H9 (cell line): ENCODE results near the gene MORN5. TPM values are rescaled to one million over a fixed set of nuclear protein-coding genes. Genes with fewer than 3 reads are reported as not detected.
A peak's percentile ranks its signal among the peaks of the same experiment; 100 is the strongest.

Experiments
- DNase-seq: peaks from one replicate; pipeline ENCODE4 v3.0.0-alpha.2; 2017
- H2AFZ ChIP-seq: one replicate; pipeline ENCODE4 v1.6.1; 2013; ENCODE audit warnings: mild to moderate bottlenecking, low read length, control low read depth, moderate library complexity
- H2AK5ac ChIP-seq: 2 replicates; pipeline ENCODE4 v1.6.1; 2013; ENCODE audit warnings: low read length, control low read depth, mixed read lengths; ENCODE audit not compliant: insufficient read length
- H2BK120ac ChIP-seq: one replicate; pipeline ENCODE4 v1.6.1; 2013; ENCODE audit warnings: low read depth, mild to moderate bottlenecking, low read length, control low read depth, inconsistent platforms; ENCODE audit not compliant: poor library complexity, severe bottlenecking
- H2BK12ac ChIP-seq: 2 replicates; pipeline ENCODE4 v1.6.1; 2013; ENCODE audit warnings: low read length, control low read depth, mixed read lengths, low read depth; ENCODE audit not compliant: insufficient read length
- H2BK15ac ChIP-seq: 2 replicates; pipeline ENCODE4 v1.6.1; 2013; ENCODE audit warnings: low read depth, low read length, control low read depth
- H2BK20ac ChIP-seq: one replicate; pipeline ENCODE4 v1.6.1; 2013; ENCODE audit warnings: low read depth, mild to moderate bottlenecking, low read length, control low read depth, inconsistent platforms; ENCODE audit not compliant: poor library complexity, severe bottlenecking
- H2BK5ac ChIP-seq: 2 replicates; pipeline ENCODE4 v1.6.1; 2013; ENCODE audit warnings: low read length, control low read depth, mixed read lengths; ENCODE audit not compliant: insufficient read length
- H3K14ac ChIP-seq: 2 replicates; pipeline ENCODE4 v1.6.1; 2013; ENCODE audit warnings: low read length, control low read depth; ENCODE audit not compliant: insufficient read depth
- H3K18ac ChIP-seq: 2 replicates; pipeline ENCODE4 v1.6.1; 2013; ENCODE audit warnings: low read depth, mild to moderate bottlenecking, mixed read lengths, low read length, control low read depth; ENCODE audit not compliant: insufficient read length
- H3K23ac ChIP-seq: 2 replicates; pipeline ENCODE4 v1.6.1; 2013; ENCODE audit warnings: low read length, control low read depth, mixed read lengths, low read depth; ENCODE audit not compliant: insufficient read length
- H3K23me2 ChIP-seq: 2 replicates; pipeline ENCODE4 v1.6.1; 2013; ENCODE audit warnings: low read depth, mild to moderate bottlenecking, mixed read lengths, low read length, control low read depth; ENCODE audit not compliant: insufficient read length, poor library complexity, severe bottlenecking
- H3K27ac ChIP-seq: 2 replicates; pipeline ENCODE4 v1.5.1; 2013; ENCODE audit warnings: low read length, control low read depth, mixed read lengths, low read depth; ENCODE audit not compliant: insufficient read length
- H3K27me3 ChIP-seq: 2 replicates; pipeline ENCODE4 v1.6.1; 2013; ENCODE audit warnings: low read length, control low read depth, inconsistent platforms; ENCODE audit not compliant: insufficient read depth
- H3K4ac ChIP-seq: 2 replicates; pipeline ENCODE4 v1.6.1; 2013; ENCODE audit warnings: low read depth, mild to moderate bottlenecking, control low read depth, inconsistent platforms, low read length, moderate library complexity
- H3K4me1 ChIP-seq: 2 replicates; pipeline ENCODE4 v1.6.1; 2013; ENCODE audit warnings: low read length, control low read depth, inconsistent platforms; ENCODE audit not compliant: insufficient read depth
- H3K4me2 ChIP-seq: 2 replicates; pipeline ENCODE4 v1.6.1; 2013; ENCODE audit warnings: low read length, control low read depth, mixed read lengths; ENCODE audit not compliant: insufficient read length, insufficient read depth
- H3K56ac ChIP-seq: 2 replicates; pipeline ENCODE4 v1.6.1; 2013; ENCODE audit warnings: low read depth, mild to moderate bottlenecking, mixed read lengths, low read length, control low read depth; ENCODE audit not compliant: insufficient read length
- H3K79me1 ChIP-seq: 2 replicates; pipeline ENCODE4 v1.6.1; 2013; ENCODE audit warnings: low read depth, mild to moderate bottlenecking, moderate library complexity, low read length, control low read depth, inconsistent platforms; ENCODE audit not compliant: insufficient read depth, poor library complexity, severe bottlenecking
- H3K79me2 ChIP-seq: 2 replicates; pipeline ENCODE4 v1.6.1; 2013; ENCODE audit warnings: low read length, control low read depth, inconsistent platforms; ENCODE audit not compliant: insufficient read depth
- H3K9ac ChIP-seq: 2 replicates; pipeline ENCODE4 v1.6.1; 2013; ENCODE audit warnings: low read length, control low read depth, mixed read lengths; ENCODE audit not compliant: insufficient read length; ENCODE audit errors: extremely low read depth
- H3K9me3 ChIP-seq: one replicate; pipeline ENCODE4 v1.6.1; 2013; ENCODE audit warnings: low read depth, low read length, inconsistent platforms; ENCODE audit not compliant: control insufficient read depth
- H3T11ph ChIP-seq: one replicate; pipeline ENCODE4 v1.6.1; 2013; ENCODE audit warnings: mild to moderate bottlenecking, low read length, control low read depth, inconsistent platforms
- H4K20me1 ChIP-seq: one replicate; pipeline ENCODE4 v1.6.1; 2013; ENCODE audit not compliant: control insufficient read depth, insufficient read length, insufficient read depth
- H4K5ac ChIP-seq: 2 replicates; pipeline ENCODE4 v1.6.1; 2013; ENCODE audit warnings: low read depth, mild to moderate bottlenecking, mixed read lengths, low read length, control low read depth; ENCODE audit not compliant: insufficient read length
- H4K8ac ChIP-seq: replicated peaks from 2 replicates; pipeline ENCODE4 v1.6.1; 2013; ENCODE audit warnings: low read length, control low read depth, mixed read lengths, low read depth; ENCODE audit not compliant: insufficient read length
- H4K91ac ChIP-seq: 2 replicates; pipeline ENCODE4 v1.6.1; 2013; ENCODE audit warnings: low read depth, mild to moderate bottlenecking, moderate library complexity, mixed read lengths, low read length, control low read depth; ENCODE audit not compliant: insufficient read length
- H3K27ac Mint-ChIP-seq, 3 experiments: 2 replicates in 2 of 3; 3 replicates in 1 of 3; pipeline ENCODE4 v1.8.0; 2020 to 2021; ENCODE audit warnings: mixed read lengths in 3 of 3, mild to moderate bottlenecking in 1 of 3, moderate library complexity in 1 of 3
- H3K27me3 Mint-ChIP-seq: 2 replicates; pipeline ENCODE4 v1.8.0; 2021; ENCODE audit warnings: low read depth, mild to moderate bottlenecking, moderate library complexity, mixed read lengths
- H3K36me3 Mint-ChIP-seq, 3 experiments: 2 replicates in 2 of 3; 3 replicates in 1 of 3; pipeline ENCODE4 v1.8.0; 2020 to 2021; ENCODE audit warnings: low read depth in 3 of 3, mixed read lengths in 3 of 3; ENCODE audit not compliant: insufficient read depth in 1 of 3
- H3K4me1 Mint-ChIP-seq, 2 experiments: 2 replicates each; pipeline ENCODE4 v1.8.0; 2020; ENCODE audit warnings: mixed read lengths in 2 of 2
- H3K4me3 Mint-ChIP-seq, 2 experiments: 2 replicates in 1 of 2; 3 replicates in 1 of 2; pipeline ENCODE4 v1.8.0; 2020 to 2021; ENCODE audit warnings: mild to moderate bottlenecking in 2 of 2, mixed read lengths in 2 of 2, moderate library complexity in 1 of 2
- H3K9me3 Mint-ChIP-seq, 2 experiments: 2 replicates in 1 of 2; 3 replicates in 1 of 2; pipeline ENCODE4 v1.8.0; 2020; ENCODE audit warnings: mild to moderate bottlenecking in 2 of 2, mixed read lengths in 2 of 2, moderate library complexity in 1 of 2
- CTCF ChIP-seq: fragments of 200-600 bp; sonication (generic); conservative IDR thresholded peaks from 3 replicates; pipeline ENCODE4 v1.8.0; 2021; ENCODE audit warnings: antibody characterized with exemption, mild to moderate bottlenecking
- WGBS: extraction: QIAGEN DNeasy Blood & Tissue Kit; methylation state at CpG from one replicate; pipeline ENCODE4 v1.1.7; 2013; ENCODE audit warnings: missing lambda C conversion rate, low lambda C conversion rate, mixed read lengths; ENCODE audit not compliant: insufficient read length; ENCODE audit errors: extremely low coverage; 5-methylcytosine and 5-hydroxymethylcytosine counted together
- total RNA-seq: library from RNA; stranded (reverse); gene quantifications from 2 replicates; pipeline ENCODE4 v1.2.1, GENCODE V29; 2021

MORN5 gene
- total RNA-seq, 1 experiment from 2014 or later: not detected

DNA sequence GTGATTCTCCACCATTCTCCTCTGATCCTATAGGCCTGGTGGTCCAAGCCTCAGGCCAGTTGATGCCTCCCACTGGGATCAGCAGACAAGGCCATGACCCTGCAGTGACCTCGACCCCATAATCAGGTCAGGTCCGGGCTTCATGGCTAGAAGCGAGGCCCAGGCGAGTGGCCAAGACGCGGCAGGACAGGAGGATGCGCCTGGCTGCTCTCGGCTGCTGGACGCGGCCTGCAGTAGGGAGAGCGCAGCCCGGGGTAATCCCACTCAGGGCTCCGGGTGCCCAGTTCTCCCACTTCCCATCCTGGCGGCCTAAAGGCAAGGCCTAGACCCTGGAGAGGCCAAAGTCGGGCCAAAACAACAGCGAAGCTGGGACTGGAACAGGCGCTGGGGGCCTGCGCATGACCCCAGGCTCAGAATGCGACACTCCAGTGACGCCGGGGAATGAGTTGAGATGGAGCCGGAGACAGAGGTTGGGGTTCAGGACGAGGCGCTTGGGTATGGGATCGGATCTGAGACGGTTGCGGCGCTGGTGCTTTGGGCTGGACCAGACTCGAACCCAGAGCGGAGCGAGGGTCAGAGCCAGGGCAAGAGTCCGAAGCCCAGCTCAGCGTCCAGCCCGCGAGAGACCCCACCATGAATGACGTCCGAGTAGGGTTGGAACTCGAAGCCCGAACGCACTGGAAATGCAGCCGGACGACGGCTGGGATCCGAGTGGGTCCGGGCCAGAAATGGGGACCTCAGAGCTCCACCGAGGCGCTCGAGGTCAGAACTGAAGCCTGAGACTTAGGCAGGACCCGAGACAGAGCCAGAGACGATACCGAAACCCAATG lies 65.8 kb downstream of the MORN5 start:
- Histone ChIP-seq H3K79me1 (no peaks in the 10 kb centered on the region), H3K23ac (no peak overlapping the region), H3T11ph (no peak overlapping the region), H3K18ac (no peak overlapping the region), H3K4me2 (peak overlapping the region; percentile 36), H4K5ac (no peak overlapping the region), H4K8ac (no peak overlapping the region), H3K27ac (no peak overlapping the region), H4K20me1 (peaks cover 2% of the 10 kb centered on the region), H2BK5ac (no peak overlapping the region), H3K9ac (no peak overlapping the region), H3K4ac (no peak overlapping the region), H3K27me3 (peaks cover 93% of the 10 kb centered on the region), H2BK15ac (no peak overlapping the region), H2BK12ac (no peak overlapping the region), H4K91ac (no peak overlapping the region), H2AK5ac (no peak overlapping the region), H3K4me1 (peaks cover 3% of the 10 kb centered on the region; the same call in 1 of the 2 replicates), H2AFZ (no peak overlapping the region), H3K56ac (no peak overlapping the region), H3K23me2 (peaks cover 14% of the 10 kb centered on the region), H3K14ac (no peak overlapping the region), H2BK120ac (no peak overlapping the region), H3K9me3 (no peaks in the 10 kb centered on the region), H3K79me2 (no peaks in the 10 kb centered on the region), H2BK20ac (no peak overlapping the region)
- Mint-ChIP-seq H3K4me1 (peaks cover 21 to 43% of the 10 kb centered on the region in 2 experiments), H3K36me3 (peaks cover 0 to 4% (median 1%) of the 10 kb centered on the region in 3 experiments; a peak in 4 of 7 replicates), H3K27me3 (peaks cover 81% of the 10 kb centered on the region), H3K27ac (no peak overlapping the region; a peak in 1 of 7 replicates), H3K4me3 (peak overlapping the region in 1 of 2 experiments; percentile 73; a peak in 3 of 5 replicates), H3K9me3 (peaks cover 4 to 5% of the 10 kb centered on the region in 2 experiments; a peak in 3 of 5 replicates)
- DNase-seq: no peak
- TF ChIP-seq CTCF: no peak
- WGBS: no CpG with 5 or more reads among the region's 51 CpGs
